Measurements from ENCODE around the gene TMEM129.

Gene TMEM129

DNA sequence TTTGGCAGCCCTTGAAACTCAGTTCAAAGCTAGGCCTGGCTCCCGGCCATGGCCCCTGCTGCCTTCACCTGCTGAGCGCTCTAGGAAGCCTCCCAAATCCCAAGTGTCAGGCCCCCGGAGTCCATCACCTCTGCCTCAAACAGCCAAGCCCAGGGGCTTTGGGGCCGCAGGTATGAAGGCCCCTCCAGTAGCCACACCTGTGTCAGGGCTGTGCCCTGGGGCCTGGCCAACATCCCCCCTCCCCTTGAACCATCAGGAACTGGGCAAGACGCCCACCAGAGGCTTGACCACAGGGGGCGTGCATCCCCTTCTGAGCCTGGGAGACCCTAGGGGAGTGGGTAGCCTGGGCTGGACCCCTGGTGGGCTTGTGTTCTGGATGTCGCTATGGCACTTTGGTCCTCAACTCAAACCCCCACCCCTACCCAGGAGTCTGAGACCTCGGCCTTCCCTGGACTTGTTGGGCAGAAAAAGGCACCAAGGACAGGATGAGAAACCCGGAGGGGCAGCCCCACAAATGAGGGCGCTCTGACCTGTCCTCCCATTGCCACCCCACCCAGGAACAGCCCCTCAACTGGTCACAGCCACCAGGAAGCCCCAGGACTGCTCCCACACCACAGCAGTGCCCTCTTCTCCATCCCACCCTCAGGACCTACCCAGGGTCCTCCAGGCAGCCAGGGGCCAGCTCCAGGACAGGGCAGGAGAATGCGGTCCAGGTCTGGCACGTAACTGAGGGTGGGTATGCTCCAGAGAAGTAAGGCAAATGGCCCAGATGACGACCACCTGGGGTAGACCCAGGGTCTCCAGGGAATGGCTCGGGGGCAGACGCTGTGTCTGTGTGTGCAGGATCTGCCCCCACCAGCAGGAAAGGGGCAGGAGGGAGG lies 4.8 kb downstream of the TMEM129 start:
- TF ChIP-seq, protein P1, sequence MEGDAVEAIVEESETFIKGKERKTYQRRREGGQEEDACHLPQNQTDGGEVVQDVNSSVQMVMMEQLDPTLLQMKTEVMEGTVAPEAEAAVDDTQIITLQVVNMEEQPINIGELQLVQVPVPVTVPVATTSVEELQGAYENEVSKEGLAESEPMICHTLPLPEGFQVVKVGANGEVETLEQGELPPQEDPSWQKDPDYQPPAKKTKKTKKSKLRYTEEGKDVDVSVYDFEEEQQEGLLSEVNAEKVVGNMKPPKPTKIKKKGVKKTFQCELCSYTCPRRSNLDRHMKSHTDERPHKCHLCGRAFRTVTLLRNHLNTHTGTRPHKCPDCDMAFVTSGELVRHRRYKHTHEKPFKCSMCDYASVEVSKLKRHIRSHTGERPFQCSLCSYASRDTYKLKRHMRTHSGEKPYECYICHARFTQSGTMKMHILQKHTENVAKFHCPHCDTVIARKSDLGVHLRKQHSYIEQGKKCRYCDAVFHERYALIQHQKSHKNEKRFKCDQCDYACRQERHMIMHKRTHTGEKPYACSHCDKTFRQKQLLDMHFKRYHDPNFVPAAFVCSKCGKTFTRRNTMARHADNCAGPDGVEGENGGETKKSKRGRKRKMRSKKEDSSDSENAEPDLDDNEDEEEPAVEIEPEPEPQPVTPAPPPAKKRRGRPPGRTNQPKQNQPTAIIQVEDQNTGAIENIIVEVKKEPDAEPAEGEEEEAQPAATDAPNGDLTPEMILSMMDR (IDR thresholded peaks at IDR 0.05; ENCODE audit: control insufficient read depth, extremely low read depth, insufficient read depth) = no peak
- no peak for DNase-seq (ENCODE audit: low read depth)
- no peak overlapping the region for H3K4me3 ChIP-seq (ENCODE audit: low read depth, low read length)

DNA sequence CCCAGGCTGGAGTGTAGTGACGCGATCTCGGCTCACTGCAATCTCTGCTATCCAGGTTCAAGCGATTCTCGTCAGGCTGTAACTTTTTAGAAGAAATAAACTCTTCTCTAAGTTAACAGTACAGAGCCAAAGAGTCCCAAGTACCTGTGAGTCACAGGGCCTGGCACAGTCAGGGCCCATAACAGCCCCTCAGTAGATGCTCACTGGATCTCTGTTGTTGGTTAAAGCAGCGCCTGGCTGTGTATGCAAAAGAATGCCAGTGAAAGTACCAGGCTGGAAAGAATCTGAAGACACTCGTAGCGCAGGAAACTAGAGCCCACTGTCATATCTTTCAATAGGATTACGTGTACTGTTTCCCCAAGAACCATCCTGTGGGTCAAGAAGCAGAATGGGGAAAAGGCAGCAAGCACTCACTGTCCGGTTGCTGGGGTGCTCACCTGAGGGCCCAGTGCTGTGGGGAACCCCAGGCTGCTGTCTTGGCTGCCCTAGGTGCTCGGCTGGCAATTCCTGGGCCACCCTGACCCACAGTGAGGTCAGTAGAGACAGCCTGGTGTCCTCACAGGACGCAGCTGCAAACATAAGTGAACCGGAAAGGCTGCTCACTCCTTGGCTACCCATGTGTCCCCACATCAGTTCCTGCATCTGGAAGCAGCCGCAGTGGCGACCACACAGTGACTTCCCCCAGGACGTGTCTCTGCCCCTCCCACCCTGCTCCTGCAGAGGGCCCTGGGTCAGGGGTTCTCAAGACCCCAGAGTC lies 5.9 kb downstream of the TMEM129 start:
- TF ChIP-seq, protein P1 (IDR thresholded peaks at IDR 0.05; ENCODE audit: control insufficient read depth, extremely low read depth, insufficient read depth) = no peak
- DNase-seq (ENCODE audit: low read depth) = no peak
- no peak overlapping the region for H3K4me3 ChIP-seq (ENCODE audit: low read depth, low read length)

DNA sequence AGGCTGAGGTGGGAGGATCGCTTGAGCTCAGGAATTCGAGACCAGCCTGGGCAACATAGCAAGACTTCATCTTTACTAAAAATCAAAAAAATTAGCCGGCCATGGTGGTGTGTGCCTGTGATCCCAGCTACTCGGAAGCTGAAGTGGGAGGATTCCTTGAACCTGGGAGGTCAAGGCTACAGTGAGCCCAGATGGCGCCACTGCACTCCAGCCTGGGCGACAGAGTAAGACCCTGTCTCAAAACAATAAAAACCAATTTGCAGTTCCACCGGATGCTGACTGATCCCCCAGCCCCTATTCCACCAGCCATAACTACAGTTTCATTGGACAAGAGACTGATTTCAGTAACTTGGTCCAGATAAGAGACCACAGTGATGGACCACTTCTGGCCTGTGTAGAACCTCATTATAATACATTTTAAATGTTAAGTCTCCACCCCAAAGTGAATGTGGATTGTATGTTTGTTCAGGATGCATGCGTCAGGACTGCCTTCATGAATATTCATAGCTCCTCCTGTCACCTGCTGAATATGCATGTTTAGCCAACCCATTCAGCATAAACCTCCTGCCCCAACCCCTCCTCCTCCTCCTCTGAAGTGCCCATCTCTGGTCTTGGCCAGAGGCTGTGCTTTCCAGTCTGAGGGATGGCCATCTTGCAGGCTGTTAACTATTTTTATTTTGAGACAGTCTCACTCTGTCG lies 6.7 kb downstream of the TMEM129 start:
- DNase-seq (ENCODE audit: low read depth) = no peak
- TF ChIP-seq, protein P1 (IDR thresholded peaks at IDR 0.05; ENCODE audit: control insufficient read depth, extremely low read depth, insufficient read depth) = no peak
- H3K4me3 ChIP-seq (ENCODE audit: low read depth, low read length) = no peak overlapping the region

DNA sequence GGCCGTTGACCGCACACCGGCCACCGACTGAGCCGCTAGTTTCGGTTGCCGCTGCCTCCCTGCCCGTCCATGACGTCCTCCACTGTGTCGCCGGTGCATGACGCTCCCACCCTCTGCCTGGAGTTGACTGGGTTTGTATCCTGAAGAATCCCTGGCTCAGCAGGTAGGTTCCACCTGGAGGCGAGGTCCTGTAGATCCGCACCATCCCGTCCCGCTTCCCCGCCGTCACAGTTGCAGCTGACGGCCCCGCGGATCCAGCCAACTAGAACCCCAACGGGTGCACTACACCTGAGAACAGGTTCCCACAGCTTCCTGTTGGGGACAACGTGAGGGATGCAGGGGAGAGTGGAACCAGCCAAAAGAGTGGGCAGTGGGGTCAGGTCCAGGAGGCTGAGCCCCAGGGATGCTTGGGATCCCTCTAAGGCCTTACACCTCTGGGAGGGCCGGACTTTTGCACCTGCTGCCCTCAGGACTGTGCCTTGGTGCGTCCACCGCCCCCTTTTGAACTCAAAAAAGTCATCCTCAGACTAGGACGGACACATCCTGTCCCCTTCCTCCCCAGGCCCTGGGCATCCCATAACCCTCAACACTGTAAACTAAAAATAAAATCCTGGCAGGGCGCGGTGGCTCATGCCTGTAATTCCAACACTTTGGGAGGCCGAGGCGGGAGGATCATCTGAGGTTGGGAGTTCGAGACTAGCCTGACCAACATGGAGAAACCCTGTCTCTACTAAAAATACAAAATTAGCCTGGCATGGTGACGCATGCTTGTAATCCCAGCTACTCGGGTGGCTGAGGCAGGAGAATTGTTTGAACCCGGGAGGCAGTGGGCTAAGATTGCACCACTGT lies 7.9 kb downstream of the TMEM129 start:
- peak overlapping the region; percentile 80 for H3K4me3 ChIP-seq (ENCODE audit: low read depth, low read length)
- TF ChIP-seq, protein P1 (IDR thresholded peaks at IDR 0.05; ENCODE audit: control insufficient read depth, extremely low read depth, insufficient read depth) = no peak
- no peak for DNase-seq (ENCODE audit: low read depth)

DNA sequence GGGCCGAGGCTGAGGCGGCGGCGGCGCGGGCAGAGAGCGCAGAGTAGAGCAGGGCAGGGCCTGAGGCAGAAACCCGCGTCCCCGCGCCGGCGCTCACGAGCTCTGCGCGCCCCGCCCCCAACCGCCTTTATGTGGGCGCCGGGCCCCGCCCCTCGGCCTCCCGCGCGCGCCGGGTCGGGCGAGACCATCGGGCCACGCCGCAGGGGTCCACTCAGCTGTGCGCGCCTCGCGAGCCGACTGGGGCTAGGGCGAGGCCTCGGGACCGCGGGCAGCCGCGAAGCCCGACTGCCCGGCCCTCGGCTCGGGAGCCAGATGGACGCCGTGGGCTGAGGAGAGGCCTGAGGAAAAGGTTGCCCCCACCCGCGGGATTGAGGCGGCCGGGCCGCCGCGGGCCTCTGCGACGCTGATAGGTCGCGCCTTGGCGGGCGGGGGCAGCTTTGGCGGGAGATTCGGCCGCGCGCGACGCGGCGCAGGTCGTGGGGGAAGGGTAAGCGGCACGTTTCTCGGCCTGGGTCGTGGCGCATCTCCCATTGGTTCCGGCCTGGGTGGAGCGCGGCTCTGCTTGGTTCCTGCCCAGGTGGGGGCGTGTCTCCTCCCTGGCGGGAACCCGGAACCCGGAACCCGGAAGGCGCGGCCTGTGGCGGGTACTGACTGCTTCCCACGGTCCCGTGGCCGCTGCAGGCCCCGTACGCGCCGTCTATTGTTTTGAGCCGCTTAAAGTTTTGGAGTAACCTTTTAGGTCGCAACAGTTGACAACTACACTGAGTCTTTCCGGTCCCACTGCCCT lies 8.7 kb downstream of the TMEM129 start, which contains the start of gene SLBP:
SLBP (minus strand) TSS at position 104 of the 787 bp plus-strand sequence. CDS start 131 bp downstream, outside the sequence.
- TF ChIP-seq, protein P1 (IDR thresholded peaks at IDR 0.05; ENCODE audit: control insufficient read depth, extremely low read depth, insufficient read depth) = no peak
- peak; percentile 91 for DNase-seq (ENCODE audit: low read depth)
- H3K4me3 ChIP-seq (ENCODE audit: low read depth, low read length) = peak within 1 kb of the TSS; percentile 80

Data from LNCaP clone FGC (cell line).